Panc1 (cell line): ENCODE data around the gene DLG2. TPM values are rescaled to one million over a fixed set of nuclear protein-coding genes. Genes with fewer than 3 reads are reported as not detected.

Experiments
- ATAC-seq: fragments of 200-7000 bp; cut with Tn5 transposase; 2 replicates; pipeline ENCODE4 v1.9.1; 2020; ENCODE audit warnings: mild to moderate bottlenecking, moderate library complexity
- BruUV-seq: library from RNA; stranded (reverse); fragments of 400-500 nt; replicated peaks from 2 replicates; lab custom pipeline; 2021; lab: Mats Ljungman, UMichigan
- CTCF ChIA-PET: fragments of 300-600 bp; sonication (Branson Sonifier 250); formaldehyde crosslinking; loops from one replicate; lab custom pipeline; 2022; ENCODE audit warnings: antibody characterized with exemption; lab: Charles Lee
- POLR2A ChIA-PET: fragments of 300-600 bp; sonication (Branson Sonifier 250); formaldehyde crosslinking; loops from one replicate; lab custom pipeline; 2022; ENCODE audit warnings: antibody characterized with exemption; lab: Charles Lee
- DNase-seq: peaks from one replicate; pipeline ENCODE4 v3.0.0-alpha.2; 2010; ENCODE audit warnings: low read depth, low spot score
- H3K27ac ChIP-seq: 2 replicates; pipeline ENCODE4 v1.5.1; 2011; ENCODE audit warnings: mild to moderate bottlenecking, low read length, inconsistent platforms
- H3K27me3 ChIP-seq: fragments of 200-500 bp; sonication (Bioruptor generic); 2 replicates; pipeline ENCODE4 v1.6.0; 2014; ENCODE audit warnings: low read length, inconsistent platforms; ENCODE audit not compliant: control insufficient read depth, insufficient read depth
- H3K36me3 ChIP-seq: fragments of 200-500 bp; sonication (Bioruptor generic); 2 replicates; pipeline ENCODE4 v1.5.1; 2014; ENCODE audit warnings: inconsistent platforms, mild to moderate bottlenecking, low read length, moderate library complexity; ENCODE audit not compliant: control insufficient read depth, insufficient read depth
- H3K4me1 ChIP-seq: 2 replicates; pipeline ENCODE4 v1.5.1; 2011; ENCODE audit warnings: inconsistent platforms, mild to moderate bottlenecking, low read length, moderate library complexity; ENCODE audit not compliant: control insufficient read depth, insufficient read depth
- H3K4me3 ChIP-seq, 2 experiments: 2 replicates each; pipeline ENCODE4 v1.5.1; 2011 to 2012; ENCODE audit warnings: low read depth in 2 of 2, low read length in 2 of 2, mild to moderate bottlenecking in 2 of 2, inconsistent platforms in 1 of 2, moderate library complexity in 1 of 2
- H3K9me3 ChIP-seq: fragments of 200-500 bp; sonication (Bioruptor generic); 2 replicates; pipeline ENCODE4 v1.5.1; 2014; ENCODE audit warnings: low read depth, mild to moderate bottlenecking, inconsistent platforms, low read length, moderate library complexity; ENCODE audit not compliant: control insufficient read depth, insufficient read depth
- POLR2AphosphoS5 ChIP-seq: IDR thresholded peaks from 2 replicates; pipeline ENCODE4 v1.6.1; 2012; ENCODE audit warnings: mild to moderate bottlenecking, low read depth, low read length, moderate library complexity
- SIN3A ChIP-seq: IDR thresholded peaks from 2 replicates; pipeline ENCODE4 v1.6.1; 2012; ENCODE audit warnings: low read depth, mild to moderate bottlenecking, low read length, moderate library complexity, borderline replicate concordance; ENCODE audit not compliant: insufficient read depth
- TCF7L2 ChIP-seq: IDR thresholded peaks from 2 replicates; pipeline ENCODE4 v1.6.1; 2011; ENCODE audit warnings: mild to moderate bottlenecking, low read depth, low read length, inconsistent platforms
- in situ Hi-C: cut with HindIII; loops from 2 replicates; pipeline ENCODE4 v1.10.0; 2016; ENCODE audit warnings: low sequenced_read_pairs, low pct_unique_long_range_greater_than_20kb
- intact Hi-C: fragments of 100-400 bp; cut with micrococcal nuclease; formaldehyde crosslinking; loops from one replicate; pipeline ENCODE4 v1.10.0; 2022; ENCODE audit not compliant: unreplicated experiment
- total RNA-seq: library from RNA; stranded (reverse); gene quantifications from one replicate; pipeline ENCODE4 v1.2.1, GENCODE V29; 2021; ENCODE audit not compliant: unreplicated experiment
- TF ChIP-seq, protein P1 (sequence below), 2 experiments: IDR thresholded peaks; 2 replicates each; pipeline ENCODE4 v1.6.1; 2011 to 2012; ENCODE audit warnings: low read depth in 2 of 2, control low read depth in 1 of 2, low read length in 1 of 2, mild to moderate bottlenecking in 1 of 2, moderate library complexity in 1 of 2; ENCODE audit not compliant: insufficient read depth in 1 of 2
- TF ChIP-seq, protein P2 (sequence below): fragments of 450-650 bp; IDR thresholded peaks from 2 replicates; pipeline ENCODE4 v1.5.1; 2017; ENCODE audit warnings: mild to moderate bottlenecking

Gene DLG2
- total RNA-seq, 1 experiment from 2014 or later, result 4.2 TPM

DNA sequence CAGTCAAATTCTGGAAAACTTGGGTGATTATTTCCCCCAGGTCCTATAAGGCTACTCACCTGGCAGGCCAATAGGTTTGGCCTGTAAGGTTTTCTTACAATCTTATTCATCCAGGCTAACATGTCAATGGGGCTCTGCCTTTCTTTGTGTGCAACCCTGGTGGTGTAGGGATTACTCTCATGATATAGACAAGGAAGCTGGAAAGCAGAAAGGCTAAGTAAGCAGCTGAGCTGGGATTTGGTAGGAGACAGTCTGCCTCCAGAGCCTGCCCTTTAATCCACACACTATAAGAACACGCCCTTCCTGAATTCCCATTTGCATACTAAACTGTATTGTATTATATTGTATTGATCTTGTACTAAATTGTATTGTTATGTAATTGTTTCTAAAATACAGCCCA is 1967.7 kb downstream of the DLG2 start:
- Histone ChIP-seq H3K4me1 (no peaks in the 10 kb centered on the region), H3K4me3 (no peak overlapping the region), H3K9me3 (no peaks in the 10 kb centered on the region), H3K27ac (no peak overlapping the region), H3K36me3 (no peaks in the 10 kb centered on the region), H3K27me3 (no peaks in the 10 kb centered on the region)
- TF ChIP-seq, protein P1, sequence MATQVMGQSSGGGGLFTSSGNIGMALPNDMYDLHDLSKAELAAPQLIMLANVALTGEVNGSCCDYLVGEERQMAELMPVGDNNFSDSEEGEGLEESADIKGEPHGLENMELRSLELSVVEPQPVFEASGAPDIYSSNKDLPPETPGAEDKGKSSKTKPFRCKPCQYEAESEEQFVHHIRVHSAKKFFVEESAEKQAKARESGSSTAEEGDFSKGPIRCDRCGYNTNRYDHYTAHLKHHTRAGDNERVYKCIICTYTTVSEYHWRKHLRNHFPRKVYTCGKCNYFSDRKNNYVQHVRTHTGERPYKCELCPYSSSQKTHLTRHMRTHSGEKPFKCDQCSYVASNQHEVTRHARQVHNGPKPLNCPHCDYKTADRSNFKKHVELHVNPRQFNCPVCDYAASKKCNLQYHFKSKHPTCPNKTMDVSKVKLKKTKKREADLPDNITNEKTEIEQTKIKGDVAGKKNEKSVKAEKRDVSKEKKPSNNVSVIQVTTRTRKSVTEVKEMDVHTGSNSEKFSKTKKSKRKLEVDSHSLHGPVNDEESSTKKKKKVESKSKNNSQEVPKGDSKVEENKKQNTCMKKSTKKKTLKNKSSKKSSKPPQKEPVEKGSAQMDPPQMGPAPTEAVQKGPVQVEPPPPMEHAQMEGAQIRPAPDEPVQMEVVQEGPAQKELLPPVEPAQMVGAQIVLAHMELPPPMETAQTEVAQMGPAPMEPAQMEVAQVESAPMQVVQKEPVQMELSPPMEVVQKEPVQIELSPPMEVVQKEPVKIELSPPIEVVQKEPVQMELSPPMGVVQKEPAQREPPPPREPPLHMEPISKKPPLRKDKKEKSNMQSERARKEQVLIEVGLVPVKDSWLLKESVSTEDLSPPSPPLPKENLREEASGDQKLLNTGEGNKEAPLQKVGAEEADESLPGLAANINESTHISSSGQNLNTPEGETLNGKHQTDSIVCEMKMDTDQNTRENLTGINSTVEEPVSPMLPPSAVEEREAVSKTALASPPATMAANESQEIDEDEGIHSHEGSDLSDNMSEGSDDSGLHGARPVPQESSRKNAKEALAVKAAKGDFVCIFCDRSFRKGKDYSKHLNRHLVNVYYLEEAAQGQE (IDR thresholded peaks at IDR 0.05; ENCODE audit: insufficient read depth in 1 of 2, low read depth in 2 of 2, low read length in 1 of 2), result no peak
- no peak for TF ChIP-seq POLR2AphosphoS5
- TF ChIP-seq, protein P2, sequence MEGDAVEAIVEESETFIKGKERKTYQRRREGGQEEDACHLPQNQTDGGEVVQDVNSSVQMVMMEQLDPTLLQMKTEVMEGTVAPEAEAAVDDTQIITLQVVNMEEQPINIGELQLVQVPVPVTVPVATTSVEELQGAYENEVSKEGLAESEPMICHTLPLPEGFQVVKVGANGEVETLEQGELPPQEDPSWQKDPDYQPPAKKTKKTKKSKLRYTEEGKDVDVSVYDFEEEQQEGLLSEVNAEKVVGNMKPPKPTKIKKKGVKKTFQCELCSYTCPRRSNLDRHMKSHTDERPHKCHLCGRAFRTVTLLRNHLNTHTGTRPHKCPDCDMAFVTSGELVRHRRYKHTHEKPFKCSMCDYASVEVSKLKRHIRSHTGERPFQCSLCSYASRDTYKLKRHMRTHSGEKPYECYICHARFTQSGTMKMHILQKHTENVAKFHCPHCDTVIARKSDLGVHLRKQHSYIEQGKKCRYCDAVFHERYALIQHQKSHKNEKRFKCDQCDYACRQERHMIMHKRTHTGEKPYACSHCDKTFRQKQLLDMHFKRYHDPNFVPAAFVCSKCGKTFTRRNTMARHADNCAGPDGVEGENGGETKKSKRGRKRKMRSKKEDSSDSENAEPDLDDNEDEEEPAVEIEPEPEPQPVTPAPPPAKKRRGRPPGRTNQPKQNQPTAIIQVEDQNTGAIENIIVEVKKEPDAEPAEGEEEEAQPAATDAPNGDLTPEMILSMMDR, result no peak
- no peak for TF ChIP-seq SIN3A
- no peak for TF ChIP-seq TCF7L2
- intact Hi-C loops (no loop called here), in situ Hi-C loops (no loop called here)
- DNase-seq (no peak), ATAC-seq (no peak)
- POLR2A ChIA-PET, result no interaction called here
- no TSS peak for BruUV-seq
- CTCF ChIA-PET, result no interaction called here

DNA sequence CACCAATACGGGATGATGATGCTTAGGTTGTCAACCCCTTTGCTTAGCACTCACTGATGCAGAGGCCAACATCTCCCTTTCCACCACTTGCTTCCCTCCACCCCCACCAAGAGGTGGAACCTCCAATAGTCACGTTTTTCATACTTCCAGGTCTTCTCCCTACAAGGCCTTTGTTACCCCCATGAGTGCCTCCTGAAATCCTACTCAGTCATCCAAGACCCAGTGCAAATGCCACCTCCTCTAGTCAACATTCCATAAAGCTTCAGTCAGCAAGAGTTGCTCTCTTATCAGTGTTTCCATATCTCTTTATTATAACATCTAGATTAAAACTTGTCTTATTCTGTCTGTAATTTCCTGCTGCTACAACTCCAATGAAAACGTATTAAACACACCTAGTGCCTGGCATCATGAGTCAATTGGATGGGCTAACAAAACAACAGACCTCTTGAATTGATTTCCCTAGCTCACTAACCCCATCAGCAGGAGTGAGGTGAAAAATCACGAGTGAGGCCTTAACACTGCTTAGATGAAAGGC is 1970.3 kb downstream of the DLG2 start:
- ChIA-PET POLR2A (no interaction called here), CTCF (no interaction called here)
- DNase-seq (no peak), ATAC-seq (no peak)
- Histone ChIP-seq H3K4me3 (no peak overlapping the region), H3K4me1 (no peaks in the 10 kb centered on the region), H3K36me3 (no peaks in the 10 kb centered on the region), H3K27ac (no peak overlapping the region), H3K27me3 (no peaks in the 10 kb centered on the region), H3K9me3 (no peaks in the 10 kb centered on the region)
- TF ChIP-seq POLR2AphosphoS5 (no peak), TCF7L2 (no peak)
- TF ChIP-seq, protein P2, result no peak
- BruUV-seq, result no TSS peak
- in situ Hi-C loops (no loop called here), intact Hi-C loops (no loop called here)
